DND-41 (cell line): ENCODE results near the gene GPR183.
A peak's percentile ranks its signal among the peaks of the same experiment; 100 is the strongest.

ENCODE experiments used
- ATAC-seq: fragments of 200-7000 bp; cut with Tn5 transposase; 3 replicates; pipeline ENCODE4 v1.9.1; 2021; ENCODE audit warnings: low read depth; ENCODE audit not compliant: insufficient read depth
- DNase-seq: peaks from one replicate; pipeline ENCODE4 v3.0.0-alpha.2; 2020
- H2AFZ ChIP-seq: 2 replicates; pipeline ENCODE4 v1.6.0; 2012; ENCODE audit warnings: low read depth, low read length
- H3K27ac ChIP-seq: 2 replicates; pipeline ENCODE4 v1.5.1; 2012; ENCODE audit warnings: low read length, inconsistent platforms
- H3K27me3 ChIP-seq: fragments of 200-600 bp; sonication (generic); 2 replicates; pipeline ENCODE4 v1.6.0; 2012; ENCODE audit warnings: low read length, mild to moderate bottlenecking, inconsistent platforms; ENCODE audit not compliant: insufficient read depth, poor library complexity
- H3K36me3 ChIP-seq: 2 replicates; pipeline ENCODE4 v1.5.1; 2012; ENCODE audit warnings: low read length, inconsistent platforms; ENCODE audit not compliant: insufficient read depth
- H3K4me1 ChIP-seq: 2 replicates; pipeline ENCODE4 v1.5.1; 2012; ENCODE audit warnings: mild to moderate bottlenecking, low read length; ENCODE audit not compliant: insufficient read depth
- H3K4me2 ChIP-seq: 2 replicates; pipeline ENCODE4 v1.6.0; 2012; ENCODE audit warnings: mild to moderate bottlenecking, moderate library complexity, low read length, inconsistent platforms; ENCODE audit not compliant: insufficient read depth
- H3K4me3 ChIP-seq, 2 experiments: fragments of 200-600 bp in 1 of 2; shearing (Covaris generic) in 1 of 2; 2 replicates each; pipeline ENCODE4 v1.5.1; 2012 to 2016; ENCODE audit warnings: inconsistent platforms in 2 of 2, low read length in 2 of 2, mild to moderate bottlenecking in 2 of 2, low read depth in 1 of 2, moderate library complexity in 1 of 2
- H3K79me2 ChIP-seq: 2 replicates; pipeline ENCODE4 v1.6.0; 2012; ENCODE audit warnings: low read length, inconsistent platforms; ENCODE audit not compliant: insufficient read depth
- H3K9ac ChIP-seq: 2 replicates; pipeline ENCODE4 v1.6.0; 2012; ENCODE audit warnings: low read depth, mild to moderate bottlenecking, inconsistent platforms, low read length, moderate library complexity
- H3K9me3 ChIP-seq: 2 replicates; pipeline ENCODE4 v1.5.1; 2012; ENCODE audit warnings: low read length, moderate library complexity, mild to moderate bottlenecking, inconsistent platforms; ENCODE audit not compliant: insufficient read depth, severe bottlenecking
- H4K20me1 ChIP-seq: 2 replicates; pipeline ENCODE4 v1.6.0; 2012; ENCODE audit warnings: low read length; ENCODE audit not compliant: insufficient read depth
- EZH2 ChIP-seq: IDR thresholded peaks from 3 replicates; pipeline ENCODE4 v1.6.1; 2012; ENCODE audit warnings: borderline replicate concordance, low read depth, mild to moderate bottlenecking, moderate library complexity, low read length, inconsistent platforms; ENCODE audit not compliant: severe bottlenecking
- TF ChIP-seq, protein P1 (sequence below): IDR thresholded peaks from 2 replicates; pipeline ENCODE4 v1.5.1; 2012; ENCODE audit warnings: borderline replicate concordance, low read length, moderate library complexity, mild to moderate bottlenecking; ENCODE audit not compliant: poor library complexity, severe bottlenecking; ENCODE audit errors: extremely low read depth

Gene GPR183

DNA sequence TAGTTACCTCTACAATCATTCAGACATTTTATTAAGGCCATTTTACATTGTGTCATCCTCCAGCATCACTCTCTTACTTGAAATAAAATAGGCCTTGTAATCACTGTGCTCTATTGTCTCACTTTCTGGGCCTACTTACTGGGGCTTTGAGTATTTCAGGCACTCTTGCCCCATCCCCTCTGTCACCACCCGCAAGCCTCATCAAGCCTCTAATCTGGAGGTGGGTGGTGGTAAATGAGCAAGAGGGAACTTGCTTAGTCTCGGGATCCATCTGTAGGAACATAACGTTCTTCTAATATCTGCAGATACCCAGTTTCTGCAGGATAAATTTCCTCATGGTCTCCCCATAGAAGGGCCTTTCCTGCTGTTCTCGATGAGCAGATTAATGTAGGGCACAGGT lies 29.6 kb downstream of the GPR183 start:
- H3K4me2 ChIP-seq: no peak overlapping the region
- peaks cover 23% of the 10 kb centered on the region for H3K4me1 ChIP-seq

DNA sequence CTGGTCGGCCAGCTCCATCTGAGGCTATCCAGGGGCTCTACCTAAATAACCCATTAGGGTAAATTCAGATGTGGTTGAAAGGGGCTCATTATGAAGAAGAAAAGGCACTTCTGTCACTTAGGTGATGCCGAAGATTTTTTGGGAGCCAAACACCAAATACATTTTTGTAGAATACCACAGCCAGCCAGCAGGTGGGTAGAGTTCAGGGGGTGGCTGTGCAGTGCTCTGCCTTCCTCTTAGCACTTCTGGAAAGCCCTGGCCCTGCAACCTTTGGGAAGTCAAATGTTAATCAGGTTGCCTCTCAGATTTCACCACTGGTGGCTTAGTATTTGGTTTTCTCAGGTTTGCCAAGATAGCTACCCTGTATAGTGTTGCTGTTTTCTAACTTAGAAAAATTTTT lies 30.5 kb downstream of the GPR183 start:
- Histone ChIP-seq H3K4me1 (peaks cover 23% of the 10 kb centered on the region), H3K36me3 (peaks cover 38% of the 10 kb centered on the region), H3K27ac (no peak overlapping the region), H3K9ac (no peak overlapping the region), H3K4me2 (no peak overlapping the region), H2AFZ (no peak overlapping the region), H3K9me3 (peaks cover 4% of the 10 kb centered on the region), H3K4me3 (no peak overlapping the region), H3K79me2 (peaks cover 35% of the 10 kb centered on the region), H4K20me1 (peaks cover 28% of the 10 kb centered on the region), H3K27me3 (no peaks in the 10 kb centered on the region)
- no peak for ATAC-seq
- no peak for TF ChIP-seq EZH2
- TF ChIP-seq, protein P1, sequence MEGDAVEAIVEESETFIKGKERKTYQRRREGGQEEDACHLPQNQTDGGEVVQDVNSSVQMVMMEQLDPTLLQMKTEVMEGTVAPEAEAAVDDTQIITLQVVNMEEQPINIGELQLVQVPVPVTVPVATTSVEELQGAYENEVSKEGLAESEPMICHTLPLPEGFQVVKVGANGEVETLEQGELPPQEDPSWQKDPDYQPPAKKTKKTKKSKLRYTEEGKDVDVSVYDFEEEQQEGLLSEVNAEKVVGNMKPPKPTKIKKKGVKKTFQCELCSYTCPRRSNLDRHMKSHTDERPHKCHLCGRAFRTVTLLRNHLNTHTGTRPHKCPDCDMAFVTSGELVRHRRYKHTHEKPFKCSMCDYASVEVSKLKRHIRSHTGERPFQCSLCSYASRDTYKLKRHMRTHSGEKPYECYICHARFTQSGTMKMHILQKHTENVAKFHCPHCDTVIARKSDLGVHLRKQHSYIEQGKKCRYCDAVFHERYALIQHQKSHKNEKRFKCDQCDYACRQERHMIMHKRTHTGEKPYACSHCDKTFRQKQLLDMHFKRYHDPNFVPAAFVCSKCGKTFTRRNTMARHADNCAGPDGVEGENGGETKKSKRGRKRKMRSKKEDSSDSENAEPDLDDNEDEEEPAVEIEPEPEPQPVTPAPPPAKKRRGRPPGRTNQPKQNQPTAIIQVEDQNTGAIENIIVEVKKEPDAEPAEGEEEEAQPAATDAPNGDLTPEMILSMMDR: no peak
- no peak for DNase-seq

More for the DNA sequence above, 29.6 kb downstream of the GPR183 start:
- TF ChIP-seq, protein P1: no peak
- TF ChIP-seq EZH2: no peak
- Histone ChIP-seq H3K36me3 (peaks cover 31% of the 10 kb centered on the region), H4K20me1 (peaks cover 25% of the 10 kb centered on the region), H3K9me3 (no peaks in the 10 kb centered on the region), H3K27ac (no peak overlapping the region), H3K9ac (no peak overlapping the region), H2AFZ (no peak overlapping the region), H3K4me3 (no peak overlapping the region), H3K27me3 (no peaks in the 10 kb centered on the region), H3K79me2 (peaks cover 30% of the 10 kb centered on the region)
- DNase-seq: no peak
- no peak for ATAC-seq

DNA sequence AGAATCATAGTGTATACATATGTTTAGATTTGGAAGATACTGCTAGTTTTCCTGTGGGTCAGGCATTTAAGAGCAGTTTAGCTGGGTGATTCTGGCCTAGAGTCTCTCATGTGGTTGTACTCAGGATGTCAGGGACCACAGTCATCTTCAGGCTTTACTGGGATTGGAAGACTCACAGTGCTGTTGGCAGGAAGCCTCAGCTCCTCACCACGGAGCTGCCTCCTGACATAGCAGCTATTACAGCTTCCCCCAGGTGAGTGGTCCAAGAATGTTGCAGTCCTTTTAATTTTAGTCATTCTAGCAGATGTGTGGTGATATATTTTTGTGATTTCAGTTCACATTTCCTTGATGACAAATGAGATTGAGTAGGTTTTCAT lies 32.1 kb downstream of the GPR183 start:
- Histone ChIP-seq H4K20me1 (peaks cover 28% of the 10 kb centered on the region), H2AFZ (no peak overlapping the region), H3K27me3 (no peaks in the 10 kb centered on the region), H3K4me3 (no peak overlapping the region), H3K4me1 (peaks cover 23% of the 10 kb centered on the region), H3K79me2 (peaks cover 36% of the 10 kb centered on the region), H3K9me3 (peaks cover 4% of the 10 kb centered on the region), H3K9ac (no peak overlapping the region), H3K4me2 (no peak overlapping the region), H3K27ac (peak overlapping the region; percentile 64; the same call in 1 of the 2 replicates), H3K36me3 (peaks cover 35% of the 10 kb centered on the region)
- DNase-seq (peak; percentile 67), ATAC-seq (peak; percentile 100)
- no peak for TF ChIP-seq EZH2
- TF ChIP-seq, protein P1: no peak

DNA sequence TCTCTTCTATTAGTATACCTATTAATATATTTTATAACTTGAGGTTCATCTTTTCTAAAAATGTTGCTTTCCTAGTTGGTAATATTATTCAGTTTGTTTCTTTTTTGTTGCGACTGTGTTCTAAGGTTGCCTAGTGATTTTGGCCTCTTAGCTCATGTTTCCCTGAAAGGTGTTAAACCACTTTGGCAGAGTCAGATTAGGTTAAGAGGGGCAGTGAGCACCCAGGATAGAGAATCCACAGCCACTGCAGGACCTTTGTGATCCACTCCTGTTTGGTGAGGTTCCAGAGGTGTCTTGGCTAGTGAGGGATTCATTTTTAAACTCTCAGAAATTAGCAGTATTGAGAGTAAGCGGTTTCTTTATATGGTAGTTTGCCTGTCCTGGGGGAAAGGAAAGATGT lies 34.1 kb downstream of the GPR183 start:
- H3K9ac ChIP-seq: no peak overlapping the region
- peaks cover 4% of the 10 kb centered on the region for H3K9me3 ChIP-seq
- no peak overlapping the region for H3K27ac ChIP-seq
- TF ChIP-seq, protein P1: no peak
- no peak for TF ChIP-seq EZH2
- H3K79me2 ChIP-seq: peaks cover 31% of the 10 kb centered on the region
- H3K27me3 ChIP-seq: no peaks in the 10 kb centered on the region
- peaks cover 23% of the 10 kb centered on the region for H3K4me1 ChIP-seq
- no peak overlapping the region for H2AFZ ChIP-seq
- H3K4me3 ChIP-seq: no peak overlapping the region
- DNase-seq (no peak), ATAC-seq (no peak)
- peaks cover 34% of the 10 kb centered on the region for H4K20me1 ChIP-seq
- H3K4me2 ChIP-seq: no peak overlapping the region
- peaks cover 28% of the 10 kb centered on the region for H3K36me3 ChIP-seq
